Liver (tissue), 3 donors: ENCODE measurements around the gene HAAO.

Experiments
- ATF3 ChIP-seq: IDR thresholded peaks from 2 replicates; pipeline ENCODE4 v1.6.1; 2016; ENCODE audit warnings: antibody characterized with exemption
- CTCF ChIP-seq: fragments of 150-350 bp; IDR thresholded peaks from 2 replicates; pipeline ENCODE4 v1.5.1; 2017; ENCODE audit warnings: improper control_type of control experiment, low read depth, low read length; ENCODE audit not compliant: missing input control
- GABPA ChIP-seq, 2 donors: IDR thresholded peaks in 1 of 2; conservative IDR thresholded peaks in 1 of 2; 2 replicates each; pipeline ENCODE4 v1.6.1; 2016; ENCODE audit warnings: antibody characterized with exemption in 2 of 2, mild to moderate bottlenecking in 1 of 2, moderate library complexity in 1 of 2
- YY1 ChIP-seq: IDR thresholded peaks from 2 replicates; pipeline ENCODE4 v1.6.1; 2016; ENCODE audit warnings: antibody characterized with exemption, mild to moderate bottlenecking
- donor health status: healthy.
- donor health status: healthy.

- TF ChIP-seq CTCF = no peak
- TF ChIP-seq GABPA (IDR thresholded peaks at IDR 0.05 in 1 of 2, conservative IDR thresholded peaks at IDR 0.05 in 1 of 2) = no peak
- TF ChIP-seq YY1 = no peak
- TF ChIP-seq ATF3 = no peak
Observed at GRCh38 chr2:42824454-42824807, 32.0 kb upstream of the HAAO start.
